ENCODE data around the gene MEIS2. TPM values are rescaled to one million over a fixed set of nuclear protein-coding genes. Genes with fewer than 3 reads are reported as not detected.

MEIS2 gene
- total and polyA plus RNA-seq, 2 donors (not counting 3 experiments of a cell fraction or from before 2014, with no cell fraction given), result 22.5 to 26.2 TPM

DNA sequence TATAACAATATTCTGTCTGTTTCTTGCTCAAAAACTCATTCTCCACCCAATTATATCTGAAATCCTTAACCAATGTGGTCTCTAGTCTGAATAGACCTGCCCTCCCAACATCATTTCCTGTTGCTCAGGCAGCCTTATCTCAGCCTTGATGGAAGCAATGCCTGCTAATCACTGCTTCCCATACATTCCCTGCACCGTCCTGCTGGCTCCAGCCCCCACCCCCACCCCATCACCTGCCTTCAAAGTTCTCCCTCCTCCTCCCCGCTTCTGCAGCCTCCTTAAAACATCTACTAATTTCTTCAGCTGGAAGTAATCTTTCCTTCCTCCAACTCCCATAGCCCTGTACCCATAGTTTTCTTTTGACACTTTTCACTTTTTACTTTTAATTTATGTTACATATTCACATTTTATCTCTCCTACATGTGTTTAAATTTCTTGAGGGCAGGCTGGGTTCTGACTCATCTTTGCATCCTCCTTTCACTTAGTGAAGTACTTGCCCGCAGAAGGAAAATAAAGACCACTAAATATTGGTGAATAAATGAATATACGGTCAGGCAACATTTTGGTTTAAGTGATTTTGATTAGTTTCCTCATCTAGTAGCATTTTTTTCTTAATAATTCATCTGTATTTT lies 98.2 kb downstream of the MEIS2 start:
- ChIA-PET CTCF (no interaction called here), POLR2A (no interaction called here)
- Histone ChIP-seq H3K4me1 (ENCODE audit: control insufficient read depth, extremely low read depth, insufficient read depth, low read length) (no peaks in the 10 kb centered on the region), H4K20me1 (replicated peaks; ENCODE audit: control insufficient read depth, extremely low read depth, insufficient read depth, low read length) (no peaks in the 10 kb centered on the region), H3K9me1 (replicated peaks; ENCODE audit: control insufficient read depth, extremely low read depth, insufficient read depth, low read length) (no peaks in the 10 kb centered on the region), H3K9me3 (replicated peaks; ENCODE audit: control insufficient read depth, insufficient read depth, low read length) (no peaks in the 10 kb centered on the region), H2AFZ (ENCODE audit: low read depth, low read length) (no peak overlapping the region), H3K4me3 (replicated peaks in 1 of 3; ENCODE audit: insufficient read depth in 1 of 3, low read depth in 1 of 3, low read length in 3 of 3) (no peak overlapping the region), H3K4me2 (ENCODE audit: insufficient read depth, low read length) (no peak overlapping the region), H3K9ac (replicated peaks; ENCODE audit: extremely low read depth, insufficient read depth, low read length) (no peak overlapping the region), H3K79me2 (ENCODE audit: control insufficient read depth, insufficient read depth, low read length) (no peaks in the 10 kb centered on the region), H3K36me3 (ENCODE audit: control insufficient read depth in 2 of 2, extremely low read depth in 1 of 2, insufficient read depth in 2 of 2, low read length in 2 of 2) (peaks cover 0 to 4% of the 10 kb centered on the region in 2 experiments), H3K27ac (ENCODE audit: insufficient read depth, low read depth, low read length) (no peak overlapping the region), H3K27me3 (ENCODE audit: control insufficient read depth in 2 of 2, insufficient read depth in 2 of 2, low read length in 2 of 2) (no peaks in the 10 kb centered on the region)
- FAIRE-seq (no peak), DNase-seq (ENCODE audit: low read depth, low spot score) (no peak)
- BruUV-seq (replicated peaks), result no TSS peak
- TF ChIP-seq, protein P1, sequence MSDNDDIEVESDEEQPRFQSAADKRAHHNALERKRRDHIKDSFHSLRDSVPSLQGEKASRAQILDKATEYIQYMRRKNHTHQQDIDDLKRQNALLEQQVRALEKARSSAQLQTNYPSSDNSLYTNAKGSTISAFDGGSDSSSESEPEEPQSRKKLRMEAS (IDR thresholded peaks at IDR 0.05; ENCODE audit: insufficient read depth, insufficient read length), result no peak
- no peak for TF ChIP-seq FOS (IDR thresholded peaks at IDR 0.05; ENCODE audit: borderline replicate concordance, insufficient read depth, low read length)
- no peak for TF ChIP-seq EZH2 (IDR thresholded peaks at IDR 0.05; ENCODE audit: borderline replicate concordance, low read depth, low read length, severe bottlenecking)
- no peak for TF ChIP-seq POLR2AphosphoS5 (IDR thresholded peaks at IDR 0.05; ENCODE audit: insufficient read depth, low read depth, low read length)
- no peak for TF ChIP-seq MYC (IDR thresholded peaks at IDR 0.05; ENCODE audit: low read depth, low read length)
- TF ChIP-seq GATA2 (IDR thresholded peaks at IDR 0.05; ENCODE audit: insufficient read depth, insufficient read length, low read depth, low read length), result no peak
- no peak for TF ChIP-seq POLR2A (IDR thresholded peaks at IDR 0.05; ENCODE audit: low read depth, low read length)
- dilution Hi-C loops (cut with MboI; ENCODE audit: extremely low pct_ligation_motif_present, low sequenced_read_pairs), result no loop called here
- intact Hi-C loops (cut with micrococcal nuclease), result no loop called here

DNA sequence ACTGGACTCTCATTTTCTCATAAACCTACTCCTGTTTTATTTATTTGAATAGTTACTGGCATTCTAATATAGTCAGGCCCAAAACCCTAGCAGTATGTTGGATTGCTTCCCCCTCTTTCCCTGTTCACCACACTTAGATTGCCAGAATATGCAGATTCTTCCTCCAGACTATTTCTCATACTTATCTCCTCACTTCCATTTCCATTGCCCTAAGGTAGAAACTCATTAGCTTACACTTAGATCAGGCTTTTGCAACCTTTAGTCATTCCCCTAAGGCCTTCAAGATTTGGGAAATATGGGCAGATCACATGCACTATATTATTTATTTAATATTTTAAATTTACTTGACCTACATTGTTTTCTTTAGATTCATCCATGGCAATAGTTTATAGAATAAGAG lies 98.9 kb downstream of the MEIS2 start:
- ChIA-PET POLR2A (no interaction called here), CTCF (no interaction called here)
- no TSS peak for BruUV-seq (replicated peaks)
- no peaks in the 10 kb centered on the region for H3K79me2 ChIP-seq (ENCODE audit: control insufficient read depth, insufficient read depth, low read length)
- intact Hi-C loops (cut with micrococcal nuclease) (no loop called here), dilution Hi-C loops (cut with MboI; ENCODE audit: extremely low pct_ligation_motif_present, low sequenced_read_pairs) (no loop called here)
- H3K9me1 ChIP-seq (replicated peaks; ENCODE audit: control insufficient read depth, extremely low read depth, insufficient read depth, low read length), result no peaks in the 10 kb centered on the region
- H4K20me1 ChIP-seq (replicated peaks; ENCODE audit: control insufficient read depth, extremely low read depth, insufficient read depth, low read length), result no peaks in the 10 kb centered on the region
- no peak overlapping the region for H3K27ac ChIP-seq (ENCODE audit: insufficient read depth, low read depth, low read length)
- H3K9me3 ChIP-seq (replicated peaks; ENCODE audit: control insufficient read depth, insufficient read depth, low read length), result no peaks in the 10 kb centered on the region
- no peaks in the 10 kb centered on the region for H3K4me1 ChIP-seq (ENCODE audit: control insufficient read depth, extremely low read depth, insufficient read depth, low read length)
- no peak for TF ChIP-seq POLR2AphosphoS5 (IDR thresholded peaks at IDR 0.05; ENCODE audit: insufficient read depth, low read depth, low read length)
- no peak for TF ChIP-seq FOS (IDR thresholded peaks at IDR 0.05; ENCODE audit: borderline replicate concordance, insufficient read depth, low read length)
- TF ChIP-seq, protein P1 (IDR thresholded peaks at IDR 0.05; ENCODE audit: insufficient read depth, insufficient read length), result no peak
- TF ChIP-seq POLR2A (IDR thresholded peaks at IDR 0.05; ENCODE audit: low read depth, low read length), result no peak
- TF ChIP-seq JUN (IDR thresholded peaks at IDR 0.05; ENCODE audit: borderline replicate concordance, insufficient read depth, insufficient read length, low read depth), result no peak
- TF ChIP-seq MYC (IDR thresholded peaks at IDR 0.05; ENCODE audit: low read depth, low read length), result no peak
- TF ChIP-seq, protein P2, sequence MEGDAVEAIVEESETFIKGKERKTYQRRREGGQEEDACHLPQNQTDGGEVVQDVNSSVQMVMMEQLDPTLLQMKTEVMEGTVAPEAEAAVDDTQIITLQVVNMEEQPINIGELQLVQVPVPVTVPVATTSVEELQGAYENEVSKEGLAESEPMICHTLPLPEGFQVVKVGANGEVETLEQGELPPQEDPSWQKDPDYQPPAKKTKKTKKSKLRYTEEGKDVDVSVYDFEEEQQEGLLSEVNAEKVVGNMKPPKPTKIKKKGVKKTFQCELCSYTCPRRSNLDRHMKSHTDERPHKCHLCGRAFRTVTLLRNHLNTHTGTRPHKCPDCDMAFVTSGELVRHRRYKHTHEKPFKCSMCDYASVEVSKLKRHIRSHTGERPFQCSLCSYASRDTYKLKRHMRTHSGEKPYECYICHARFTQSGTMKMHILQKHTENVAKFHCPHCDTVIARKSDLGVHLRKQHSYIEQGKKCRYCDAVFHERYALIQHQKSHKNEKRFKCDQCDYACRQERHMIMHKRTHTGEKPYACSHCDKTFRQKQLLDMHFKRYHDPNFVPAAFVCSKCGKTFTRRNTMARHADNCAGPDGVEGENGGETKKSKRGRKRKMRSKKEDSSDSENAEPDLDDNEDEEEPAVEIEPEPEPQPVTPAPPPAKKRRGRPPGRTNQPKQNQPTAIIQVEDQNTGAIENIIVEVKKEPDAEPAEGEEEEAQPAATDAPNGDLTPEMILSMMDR (IDR thresholded peaks at IDR 0.05; ENCODE audit: extremely low read depth in 1 of 2, insufficient read depth in 1 of 2, low read depth in 1 of 2, low read length in 2 of 2), result no peak
- TF ChIP-seq EZH2 (IDR thresholded peaks at IDR 0.05; ENCODE audit: borderline replicate concordance, low read depth, low read length, severe bottlenecking), result no peak
- no peak for TF ChIP-seq GATA2 (IDR thresholded peaks at IDR 0.05; ENCODE audit: insufficient read depth, insufficient read length, low read depth, low read length)
- no peak for FAIRE-seq
- H3K27me3 ChIP-seq (ENCODE audit: control insufficient read depth in 2 of 2, insufficient read depth in 2 of 2, low read length in 2 of 2), result no peaks in the 10 kb centered on the region
- H3K4me3 ChIP-seq (replicated peaks in 1 of 3; ENCODE audit: insufficient read depth in 1 of 3, low read depth in 1 of 3, low read length in 3 of 3), result no peak overlapping the region
- no peak overlapping the region for H2AFZ ChIP-seq (ENCODE audit: low read depth, low read length)
- no peak overlapping the region for H3K9ac ChIP-seq (replicated peaks; ENCODE audit: extremely low read depth, insufficient read depth, low read length)
- no peak for DNase-seq (ENCODE audit: low read depth, low spot score)
- peaks cover 0 to 4% of the 10 kb centered on the region in 2 experiments for H3K36me3 ChIP-seq (ENCODE audit: control insufficient read depth in 2 of 2, extremely low read depth in 1 of 2, insufficient read depth in 2 of 2, low read length in 2 of 2)
- no peak overlapping the region for H3K4me2 ChIP-seq (ENCODE audit: insufficient read depth, low read length)
